Keratinocyte (primary cell): Measurements from ENCODE around the gene KCNV2. TPM values are rescaled to one million over a fixed set of nuclear protein-coding genes. Genes with fewer than 3 reads are reported as not detected.

Experiments used
- DNase-seq: peaks from one replicate; pipeline ENCODE4 v3.0.0-alpha.2; 2011; ENCODE audit warnings: low read depth, missing footprints, low spot score
- FAIRE-seq: peaks from 2 replicates; lab custom pipeline; 2011; peaks lifted over from hg19 to GRCh38; lab: Jason Lieb, UNC
- H2AFZ ChIP-seq: 2 replicates; pipeline ENCODE4 v1.6.0; 2012; ENCODE audit warnings: low read length, control low read depth, inconsistent platforms; ENCODE audit not compliant: control insufficient read depth
- H3K27ac ChIP-seq: 2 replicates; pipeline ENCODE4 v1.5.1; 2011; ENCODE audit warnings: low read length; ENCODE audit not compliant: control insufficient read depth, insufficient read depth
- H3K27me3 ChIP-seq: 3 replicates; pipeline ENCODE4 v1.6.0; 2011; ENCODE audit warnings: low read length; ENCODE audit not compliant: control insufficient read depth, insufficient read depth; ENCODE audit errors: extremely low read depth
- H3K36me3 ChIP-seq, 2 experiments: 2 replicates in 1 of 2; 3 replicates in 1 of 2; pipeline ENCODE4 v1.5.1; 2011; ENCODE audit warnings: low read length in 2 of 2, mild to moderate bottlenecking in 1 of 2; ENCODE audit not compliant: control insufficient read depth in 2 of 2, insufficient read depth in 2 of 2; ENCODE audit errors: extremely low read depth in 1 of 2
- H3K4me1 ChIP-seq: 3 replicates; pipeline ENCODE4 v1.5.1; 2011; ENCODE audit warnings: low read length; ENCODE audit not compliant: control insufficient read depth, insufficient read depth; ENCODE audit errors: extremely low read depth
- H3K4me2 ChIP-seq: 3 replicates; pipeline ENCODE4 v1.6.0; 2011; ENCODE audit warnings: low read depth, low read length; ENCODE audit not compliant: control insufficient read depth, insufficient read depth; ENCODE audit errors: extremely low read depth
- H3K4me3 ChIP-seq, 3 experiments: fragments of 200-600 bp in 1 of 3; sonication (generic) in 1 of 3; 2 replicates in 2 of 3; 3 replicates in 1 of 3; pipeline ENCODE4 v1.5.1; 2011 to 2016; ENCODE audit warnings: low read length in 3 of 3, mild to moderate bottlenecking in 3 of 3, control low read depth in 2 of 3, inconsistent platforms in 1 of 3, low read depth in 1 of 3, mixed read lengths in 1 of 3, mixed run types in 1 of 3, moderate library complexity in 1 of 3; ENCODE audit not compliant: control insufficient read depth in 2 of 3, insufficient read depth in 2 of 3; ENCODE audit errors: extremely low read depth in 1 of 3
- H3K79me2 ChIP-seq: 2 replicates; pipeline ENCODE4 v1.6.0; 2012; ENCODE audit warnings: low read length; ENCODE audit not compliant: control insufficient read depth, insufficient read depth
- H3K9ac ChIP-seq: 3 replicates; pipeline ENCODE4 v1.6.0; 2011; ENCODE audit warnings: low read length; ENCODE audit not compliant: control insufficient read depth, insufficient read depth; ENCODE audit errors: extremely low read depth
- H3K9me1 ChIP-seq: 3 replicates; pipeline ENCODE4 v1.6.0; 2011; ENCODE audit warnings: low read length; ENCODE audit not compliant: control insufficient read depth, insufficient read depth; ENCODE audit errors: extremely low read depth
- H3K9me3 ChIP-seq: 2 replicates; pipeline ENCODE4 v1.5.1; 2012; ENCODE audit warnings: low read depth, low read length; ENCODE audit not compliant: control insufficient read depth
- H4K20me1 ChIP-seq: 3 replicates; pipeline ENCODE4 v1.6.0; 2011; ENCODE audit warnings: low read length; ENCODE audit not compliant: control insufficient read depth, insufficient read depth; ENCODE audit errors: extremely low read depth
- CTCF ChIP-seq, 3 experiments: IDR thresholded peaks in 1 of 3; conservative IDR thresholded peaks in 1 of 3; optimal IDR thresholded peaks in 1 of 3; 2 replicates in 2 of 3; 3 replicates in 1 of 3; pipeline versions ENCODE3 to v1.5.1; 2011; ENCODE audit warnings: low read length in 3 of 3, mild to moderate bottlenecking in 3 of 3, moderate library complexity in 2 of 3, control low read depth in 1 of 3, inconsistent platforms in 1 of 3; ENCODE audit not compliant: insufficient read depth in 2 of 3; ENCODE audit errors: extremely low read depth in 1 of 3
- EZH2 ChIP-seq: IDR thresholded peaks from one replicate; pipeline ENCODE4 v1.6.1; 2012; ENCODE audit warnings: inconsistent platforms, mild to moderate bottlenecking, low read length, moderate library complexity
- dilution Hi-C: fragments of 300-500 bp; cut with MboI; formaldehyde crosslinking; loops from one replicate; pipeline ENCODE4 v1.7.0; 2020; ENCODE audit warnings: low sequenced_read_pairs; ENCODE audit not compliant: extremely low pct_ligation_motif_present
- polyA plus RNA-seq, 5 experiments: library from polyadenylated mRNA; depleted of rRNA in 3 of 5; stranded (reverse) in 3 of 5; stranded (forward) in 1 of 5; unstranded in 1 of 5; fragments of >200 nt; gene quantifications; 1 replicate in 1 of 5; 2 replicates in 3 of 5; 3 replicates in 1 of 5; pipeline versions ENCODE4 v1.2.1 to v1.2.3, GENCODE V29; 2011 to 2012; ENCODE audit warnings: missing spikeins in 2 of 5, low read depth in 1 of 5, low replicate concordance in 1 of 5

Gene KCNV2
- polyA plus RNA-seq, 1 donor (not counting 4 experiments of a cell fraction or from before 2014, with no cell fraction given) = not detected

- Histone ChIP-seq H3K4me1 (no peaks in the 10 kb centered on the region), H3K4me3 (no peak overlapping the region), H3K36me3 (no peaks in the 10 kb centered on the region), H3K9me1 (peaks cover 2% of the 10 kb centered on the region), H3K9me3 (no peaks in the 10 kb centered on the region), H2AFZ (no peak overlapping the region), H3K9ac (no peak overlapping the region), H3K27ac (no peak overlapping the region), H3K4me2 (no peak overlapping the region), H4K20me1 (no peaks in the 10 kb centered on the region), H3K27me3 (no peaks in the 10 kb centered on the region), H3K79me2 (no peaks in the 10 kb centered on the region)
- dilution Hi-C loops = no loop called here
- FAIRE-seq (no peak), DNase-seq (no peak)
- TF ChIP-seq CTCF (optimal IDR thresholded peaks at IDR 0.05 in 1 of 3, IDR thresholded peaks at IDR 0.05 in 1 of 3, conservative IDR thresholded peaks at IDR 0.05 in 1 of 3; ENCODE audit: extremely low read depth in 1 of 3, insufficient read depth in 2 of 3, low read length in 3 of 3) (no peak), EZH2 (no peak)
Measured at GRCh38 chr9:2732492-2732891, 15.2 kb downstream of the KCNV2 start.

GRCh38 chr9:2740616-2741015, 23.3 kb downstream of the KCNV2 start:
- Histone ChIP-seq H3K27me3 (no peaks in the 10 kb centered on the region), H3K4me1 (no peaks in the 10 kb centered on the region), H2AFZ (no peak overlapping the region), H3K79me2 (no peaks in the 10 kb centered on the region), H3K4me3 (no peak overlapping the region), H3K9me1 (no peaks in the 10 kb centered on the region), H3K9me3 (no peaks in the 10 kb centered on the region), H3K9ac (no peak overlapping the region), H3K27ac (no peak overlapping the region), H4K20me1 (no peaks in the 10 kb centered on the region), H3K4me2 (no peak overlapping the region), H3K36me3 (peaks cover 0 to 3% of the 10 kb centered on the region in 2 experiments)
- TF ChIP-seq CTCF (optimal IDR thresholded peaks at IDR 0.05 in 1 of 3, IDR thresholded peaks at IDR 0.05 in 1 of 3, conservative IDR thresholded peaks at IDR 0.05 in 1 of 3; ENCODE audit: extremely low read depth in 1 of 3, insufficient read depth in 2 of 3, low read length in 3 of 3) (no peak), EZH2 (no peak)
- FAIRE-seq (no peak), DNase-seq (no peak)
- dilution Hi-C loops = no loop called here
